Central memory CD8-positive, alpha-beta T cell (primary cell): Measurements from ENCODE around the gene PCSK2.

Experiments used
- ATAC-seq: fragments of 150-1000 bp; cut with Tn5 transposase; replicated peaks from 2 replicates; pipeline ENCODE4 v1.10.0; 2022; ENCODE audit warnings: mild to moderate bottlenecking, moderate FRiP score, moderate number of reproducible peaks; ENCODE audit not compliant: poor library complexity, severe bottlenecking; ENCODE audit errors: extremely low read depth
- DNase-seq, 2 donors: peaks; one replicate each; pipeline ENCODE4 v3.0.0; 2021; ENCODE audit warnings: low spot score in 2 of 2
- H3K27ac Mint-ChIP-seq: one replicate; pipeline ENCODE4 v1.8.0; 2022; ENCODE audit warnings: low read depth, mild to moderate bottlenecking, moderate library complexity, mixed read lengths
- H3K27me3 Mint-ChIP-seq: one replicate; pipeline ENCODE4 v1.8.0; 2022; ENCODE audit warnings: mixed read lengths
- H3K36me3 Mint-ChIP-seq: one replicate; pipeline ENCODE4 v1.8.0; 2022; ENCODE audit warnings: mild to moderate bottlenecking, moderate library complexity, mixed read lengths; ENCODE audit not compliant: insufficient read depth
- H3K4me1 Mint-ChIP-seq: one replicate; pipeline ENCODE4 v1.8.0; 2022; ENCODE audit warnings: mixed read lengths
- H3K4me3 Mint-ChIP-seq: one replicate; pipeline ENCODE4 v1.8.0; 2022; ENCODE audit warnings: mild to moderate bottlenecking, moderate library complexity, mixed read lengths
- H3K9me3 Mint-ChIP-seq: one replicate; pipeline ENCODE4 v1.8.0; 2022; ENCODE audit warnings: mixed read lengths

The PCSK2 gene

DNA sequence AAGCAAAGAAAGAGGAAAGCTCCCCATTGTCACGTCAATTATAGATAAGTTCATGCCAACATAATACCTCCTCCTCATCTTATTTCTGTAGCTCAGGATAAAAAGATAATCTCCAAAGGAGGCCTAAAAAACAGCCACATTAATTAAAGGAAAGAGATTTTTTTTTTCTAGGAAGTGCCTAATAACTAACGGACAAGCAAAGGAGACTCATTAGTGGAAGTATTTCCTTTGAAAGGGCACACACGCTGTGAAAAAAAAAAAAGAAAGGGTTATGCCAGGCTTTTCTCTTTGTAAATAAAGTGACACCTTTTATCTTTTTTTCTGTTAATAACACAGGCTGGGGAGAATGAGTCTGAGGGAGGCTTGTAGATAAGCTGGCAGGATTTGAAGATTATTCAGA lies 55.7 kb downstream of the PCSK2 start:
- no peaks in the 10 kb centered on the region for H3K36me3 Mint-ChIP-seq
- no peak for ATAC-seq
- peaks cover 12% of the 10 kb centered on the region for H3K9me3 Mint-ChIP-seq
- H3K27me3 Mint-ChIP-seq = no peaks in the 10 kb centered on the region
- no peak overlapping the region for H3K27ac Mint-ChIP-seq
- no peak for DNase-seq
- H3K4me3 Mint-ChIP-seq = no peak overlapping the region
- no peaks in the 10 kb centered on the region for H3K4me1 Mint-ChIP-seq

- Mint-ChIP-seq H3K36me3 (no peaks in the 10 kb centered on the region), H3K4me1 (no peaks in the 10 kb centered on the region), H3K4me3 (no peak overlapping the region), H3K9me3 (peaks cover 5% of the 10 kb centered on the region), H3K27me3 (peaks cover 8% of the 10 kb centered on the region), H3K27ac (no peak overlapping the region)
- no peak for DNase-seq
- ATAC-seq = no peak
Measured at GRCh38 chr20:17287503-17287902, 60.7 kb downstream of the PCSK2 start.

DNA sequence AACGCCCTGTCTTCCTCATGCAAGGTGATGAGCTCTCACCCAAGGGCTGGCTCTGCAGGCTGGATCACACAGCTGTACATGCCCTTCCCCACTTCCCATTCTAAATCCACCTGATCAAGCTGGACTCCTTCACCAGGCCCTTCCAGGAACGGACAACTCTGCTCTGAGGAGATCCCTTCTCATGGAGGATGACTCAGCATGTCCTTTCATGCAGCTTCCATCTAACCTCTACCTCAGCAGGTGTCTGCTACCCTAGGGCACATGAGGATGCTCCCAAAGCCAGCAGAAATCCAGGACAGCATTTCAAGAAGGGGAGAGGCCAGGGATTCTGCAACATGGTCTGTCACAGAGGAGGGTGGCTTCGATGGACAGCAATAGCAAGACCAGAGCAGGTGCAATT lies 61.2 kb downstream of the PCSK2 start:
- Mint-ChIP-seq H3K36me3 (no peaks in the 10 kb centered on the region), H3K27ac (no peak overlapping the region), H3K27me3 (peaks cover 8% of the 10 kb centered on the region), H3K4me1 (no peaks in the 10 kb centered on the region), H3K9me3 (peaks cover 5% of the 10 kb centered on the region), H3K4me3 (no peak overlapping the region)
- no peak for ATAC-seq
- no peak for DNase-seq

DNA sequence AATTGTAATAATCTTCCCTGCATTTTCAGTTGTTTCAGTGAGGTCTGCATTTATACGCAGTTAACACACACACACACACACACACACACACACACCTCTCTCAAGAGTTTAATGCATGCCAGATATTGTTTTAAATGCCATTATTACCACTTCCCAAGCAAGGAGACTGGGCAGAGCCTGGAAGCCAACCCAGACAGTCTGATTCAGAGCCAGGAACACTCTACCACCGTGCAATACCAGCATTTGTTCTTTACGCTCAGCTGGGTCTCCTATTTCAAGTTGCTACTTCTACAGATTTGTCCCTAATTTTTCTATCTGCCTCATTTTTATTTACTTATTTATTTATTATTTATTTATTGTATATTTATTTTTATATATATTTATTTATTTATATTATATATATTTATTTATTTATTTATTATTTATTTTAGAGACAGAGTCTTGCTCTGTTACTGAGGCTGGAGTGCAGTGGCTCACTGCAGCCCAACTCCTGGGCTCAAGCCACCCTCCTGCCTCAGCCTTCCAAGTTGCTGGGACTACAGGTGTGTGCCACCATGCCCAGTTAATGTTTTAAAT lies 68.4 kb downstream of the PCSK2 start:
- ATAC-seq (no peak), DNase-seq (no peak)
- no peaks in the 10 kb centered on the region for H3K27me3 Mint-ChIP-seq
- H3K27ac Mint-ChIP-seq = no peak overlapping the region
- H3K9me3 Mint-ChIP-seq = peaks cover 5% of the 10 kb centered on the region
- H3K36me3 Mint-ChIP-seq = no peaks in the 10 kb centered on the region
- H3K4me3 Mint-ChIP-seq = no peak overlapping the region
- no peaks in the 10 kb centered on the region for H3K4me1 Mint-ChIP-seq

DNA sequence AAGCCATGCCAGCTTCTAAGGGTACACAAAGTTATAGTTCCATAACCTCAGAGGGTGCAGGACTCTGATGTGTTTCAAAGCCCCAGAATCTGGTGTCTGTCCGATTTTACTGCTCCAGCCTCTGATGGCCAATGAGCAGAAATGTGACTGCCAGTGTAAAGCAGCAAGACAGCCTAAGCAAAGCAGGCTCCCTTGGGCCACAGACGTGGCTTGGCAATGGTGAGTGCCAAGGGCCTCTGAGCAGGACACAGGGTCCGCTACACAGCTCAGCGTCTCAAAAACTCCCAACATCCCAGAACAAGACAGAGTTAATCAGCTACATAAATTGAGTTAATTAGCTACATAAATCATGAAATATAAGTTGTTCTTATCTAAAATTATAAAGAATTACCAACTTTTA lies 69.2 kb downstream of the PCSK2 start:
- H3K4me3 Mint-ChIP-seq = no peak overlapping the region
- H3K27ac Mint-ChIP-seq = no peak overlapping the region
- H3K4me1 Mint-ChIP-seq = no peaks in the 10 kb centered on the region
- peaks cover 5% of the 10 kb centered on the region for H3K9me3 Mint-ChIP-seq
- no peaks in the 10 kb centered on the region for H3K27me3 Mint-ChIP-seq
- no peaks in the 10 kb centered on the region for H3K36me3 Mint-ChIP-seq
- DNase-seq = no peak
- no peak for ATAC-seq

DNA sequence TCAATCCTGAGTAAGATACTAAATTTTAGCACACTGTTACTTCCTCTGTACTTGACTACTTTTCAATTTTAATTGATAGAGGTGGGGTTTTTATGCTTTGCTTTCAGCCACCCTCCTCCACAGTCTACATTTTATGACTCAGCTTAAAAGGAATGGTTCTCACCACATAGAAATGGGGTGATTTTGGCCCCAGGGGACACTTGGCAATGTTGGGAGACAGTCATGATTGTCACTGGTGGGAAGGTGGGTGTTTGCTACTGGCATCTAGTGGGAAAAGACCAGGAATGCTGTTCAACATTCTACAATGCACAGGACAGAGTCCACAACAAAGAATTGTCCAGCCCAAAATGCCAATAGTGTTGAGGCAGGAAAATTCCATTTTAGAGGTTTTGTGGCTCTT lies 71.3 kb downstream of the PCSK2 start:
- Mint-ChIP-seq H3K9me3 (peaks cover 5% of the 10 kb centered on the region), H3K36me3 (no peaks in the 10 kb centered on the region), H3K4me1 (no peaks in the 10 kb centered on the region), H3K27me3 (peaks cover 9% of the 10 kb centered on the region), H3K27ac (no peak overlapping the region), H3K4me3 (no peak overlapping the region)
- ATAC-seq (no peak), DNase-seq (no peak)

GRCh38 chr20:17298751-17299150 lies 71.9 kb downstream of the PCSK2 start:
- Mint-ChIP-seq H3K36me3 (no peaks in the 10 kb centered on the region), H3K4me1 (no peaks in the 10 kb centered on the region), H3K27me3 (peaks cover 9% of the 10 kb centered on the region), H3K4me3 (no peak overlapping the region), H3K9me3 (peaks cover 5% of the 10 kb centered on the region), H3K27ac (no peak overlapping the region)
- no peak for ATAC-seq
- DNase-seq = no peak

GRCh38 chr20:17300113-17300512 lies 73.3 kb downstream of the PCSK2 start:
- no peaks in the 10 kb centered on the region for H3K9me3 Mint-ChIP-seq
- H3K36me3 Mint-ChIP-seq = no peaks in the 10 kb centered on the region
- no peak overlapping the region for H3K27ac Mint-ChIP-seq
- DNase-seq (no peak), ATAC-seq (no peak)
- peaks cover 9% of the 10 kb centered on the region for H3K27me3 Mint-ChIP-seq
- no peaks in the 10 kb centered on the region for H3K4me1 Mint-ChIP-seq
- no peak overlapping the region for H3K4me3 Mint-ChIP-seq

DNA sequence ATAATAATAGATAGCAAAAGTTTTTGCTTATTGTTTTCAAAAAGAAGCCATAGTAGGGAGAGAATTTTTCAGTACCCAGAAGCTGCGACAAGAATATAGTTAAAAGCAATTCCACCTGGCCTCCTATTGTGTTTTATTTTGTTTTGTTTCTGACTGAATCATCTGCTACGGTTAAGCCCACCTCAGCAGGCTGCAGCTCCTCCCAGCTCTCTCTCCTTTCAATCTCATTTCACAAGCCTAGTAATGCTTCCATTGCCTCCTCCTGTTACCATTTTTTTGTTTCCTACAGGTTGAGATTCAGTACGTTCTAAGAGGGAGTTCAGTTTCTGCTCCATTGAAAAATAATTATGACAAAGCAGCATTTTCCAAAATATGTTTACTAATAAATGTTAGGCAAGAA lies 77.9 kb downstream of the PCSK2 start:
- Mint-ChIP-seq H3K9me3 (peaks cover 7% of the 10 kb centered on the region), H3K4me1 (no peaks in the 10 kb centered on the region)
- no peak for ATAC-seq

GRCh38 chr20:17306427-17306826 lies 79.6 kb downstream of the PCSK2 start:
- no peak for DNase-seq
- H3K4me3 Mint-ChIP-seq = no peak overlapping the region
- H3K27me3 Mint-ChIP-seq = peaks cover 9% of the 10 kb centered on the region
- peaks cover 7% of the 10 kb centered on the region for H3K9me3 Mint-ChIP-seq
- H3K36me3 Mint-ChIP-seq = no peaks in the 10 kb centered on the region
- ATAC-seq = no peak
- H3K4me1 Mint-ChIP-seq = no peaks in the 10 kb centered on the region
- no peak overlapping the region for H3K27ac Mint-ChIP-seq

More for the DNA sequence above, 77.9 kb downstream of the PCSK2 start:
- H3K36me3 Mint-ChIP-seq = no peaks in the 10 kb centered on the region
- H3K4me3 Mint-ChIP-seq = no peak overlapping the region
- H3K27me3 Mint-ChIP-seq = peaks cover 9% of the 10 kb centered on the region
- no peak overlapping the region for H3K27ac Mint-ChIP-seq
- DNase-seq = no peak

DNA sequence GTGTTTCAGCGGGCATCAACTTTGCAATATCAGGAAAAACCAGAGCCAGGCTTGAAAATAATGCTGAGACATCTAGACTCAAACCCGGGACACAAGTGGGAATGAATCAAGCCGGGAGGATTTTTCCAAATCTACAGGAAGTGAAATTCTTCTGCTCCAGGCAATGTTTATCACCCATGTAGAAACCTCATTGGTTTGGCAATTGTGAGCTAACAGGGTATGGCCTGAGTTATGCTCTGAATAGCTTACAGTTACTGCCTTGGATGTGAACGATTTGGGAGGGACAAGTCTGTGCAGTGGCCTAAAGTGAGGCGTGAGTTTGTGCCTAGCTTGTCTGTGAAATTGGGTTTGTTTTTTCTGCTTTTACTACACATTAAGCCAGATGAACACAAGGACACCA lies 87.4 kb downstream of the PCSK2 start:
- Mint-ChIP-seq H3K4me1 (no peaks in the 10 kb centered on the region), H3K27me3 (peaks cover 34% of the 10 kb centered on the region), H3K27ac (no peak overlapping the region), H3K36me3 (no peaks in the 10 kb centered on the region), H3K9me3 (no peaks in the 10 kb centered on the region), H3K4me3 (no peak overlapping the region)
- DNase-seq (no peak), ATAC-seq (no peak)

GRCh38 chr20:17315407-17316231 lies 88.8 kb downstream of the PCSK2 start:
- DNase-seq (no peak), ATAC-seq (no peak)
- Mint-ChIP-seq H3K36me3 (no peaks in the 10 kb centered on the region), H3K27ac (no peak overlapping the region), H3K27me3 (peaks cover 34% of the 10 kb centered on the region), H3K4me3 (no peak overlapping the region), H3K4me1 (no peaks in the 10 kb centered on the region), H3K9me3 (no peaks in the 10 kb centered on the region)

- no peaks in the 10 kb centered on the region for H3K36me3 Mint-ChIP-seq
- no peaks in the 10 kb centered on the region for H3K9me3 Mint-ChIP-seq
- no peaks in the 10 kb centered on the region for H3K4me1 Mint-ChIP-seq
- ATAC-seq (no peak), DNase-seq (no peak)
- peaks cover 34% of the 10 kb centered on the region for H3K27me3 Mint-ChIP-seq
- no peak overlapping the region for H3K4me3 Mint-ChIP-seq
- H3K27ac Mint-ChIP-seq = no peak overlapping the region
Measured at GRCh38 chr20:17316316-17317038, 89.6 kb downstream of the PCSK2 start.
